Measurements from ENCODE around the gene LGMN.

Gene LGMN

GRCh38 chr14:92731622-92732115, 16.8 kb downstream of the LGMN start:
- TF ChIP-seq CTCF (IDR thresholded peaks at IDR 0.05; ENCODE audit: low read depth, low read length), result no peak
- DNase-seq (ENCODE audit: extremely low read depth, low read depth), result no peak

DNA sequence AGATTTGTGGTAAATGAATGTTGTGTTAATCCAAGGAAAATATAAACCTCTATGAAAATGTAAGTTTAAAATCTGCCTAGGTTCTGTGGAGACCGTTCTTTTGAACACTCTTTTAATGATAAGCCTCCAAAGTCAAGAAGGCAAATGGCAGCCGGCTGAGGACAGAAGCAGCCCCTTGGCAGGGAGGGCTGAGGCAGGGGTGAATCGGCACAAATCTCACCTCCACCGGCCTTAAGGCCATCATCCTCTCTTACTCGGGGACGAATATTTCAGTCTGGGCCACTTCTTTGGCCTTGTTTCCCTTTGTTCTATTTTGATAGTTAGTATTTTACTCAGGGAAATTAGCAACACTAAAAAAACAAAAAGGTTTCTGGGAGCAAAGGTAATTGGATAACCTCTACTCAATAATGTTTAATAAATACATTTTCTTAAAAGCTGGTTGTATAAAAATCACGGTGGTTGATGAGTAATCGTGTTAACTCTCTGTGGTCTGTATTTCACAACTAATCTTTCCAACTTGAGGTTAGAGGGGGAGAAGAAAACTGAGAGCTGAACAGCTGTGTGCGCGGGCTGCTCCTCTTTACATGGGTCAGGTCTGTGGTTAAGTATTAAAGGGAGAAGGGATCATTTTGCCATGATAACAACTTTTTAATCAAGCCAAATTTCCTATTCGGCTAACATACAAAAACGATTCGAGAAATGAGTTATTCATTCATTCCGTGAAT, 18.6 kb downstream of the LGMN start:
- TF ChIP-seq CTCF (IDR thresholded peaks at IDR 0.05; ENCODE audit: low read depth, low read length), result no peak
- peak; percentile 59 for DNase-seq (ENCODE audit: extremely low read depth, low read depth)

DNA sequence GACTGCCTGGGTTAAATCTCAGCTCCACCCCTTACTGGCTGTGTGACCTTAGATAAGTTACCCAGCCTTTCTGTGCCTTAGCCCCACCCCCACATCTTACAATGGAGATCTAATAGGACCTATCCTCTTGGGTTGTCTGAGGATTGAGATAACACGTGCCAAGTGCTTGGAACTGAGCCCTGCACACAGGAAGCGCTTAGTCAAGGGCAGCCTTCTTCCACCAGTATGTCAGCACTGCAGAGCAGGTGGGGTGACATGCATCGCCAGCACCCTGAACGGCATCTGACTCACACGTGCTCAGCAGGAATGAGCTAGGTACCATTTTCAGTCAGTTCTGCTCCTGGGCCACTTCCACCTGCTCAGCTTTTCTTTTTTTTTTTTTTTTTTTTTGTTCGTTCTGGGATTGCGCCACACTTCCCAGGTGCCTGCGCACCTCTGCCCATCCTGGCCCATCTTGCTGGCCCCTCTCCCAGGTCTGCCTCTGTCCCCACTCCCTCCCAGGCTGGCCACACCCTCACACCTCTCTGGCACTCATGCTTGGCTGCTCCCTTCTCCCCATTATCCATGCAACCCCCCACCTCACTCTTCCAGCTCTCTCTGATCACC, 19.6 kb downstream of the LGMN start:
- no peak for DNase-seq (ENCODE audit: extremely low read depth, low read depth)
- TF ChIP-seq CTCF (IDR thresholded peaks at IDR 0.05; ENCODE audit: low read depth, low read length), result no peak

DNA sequence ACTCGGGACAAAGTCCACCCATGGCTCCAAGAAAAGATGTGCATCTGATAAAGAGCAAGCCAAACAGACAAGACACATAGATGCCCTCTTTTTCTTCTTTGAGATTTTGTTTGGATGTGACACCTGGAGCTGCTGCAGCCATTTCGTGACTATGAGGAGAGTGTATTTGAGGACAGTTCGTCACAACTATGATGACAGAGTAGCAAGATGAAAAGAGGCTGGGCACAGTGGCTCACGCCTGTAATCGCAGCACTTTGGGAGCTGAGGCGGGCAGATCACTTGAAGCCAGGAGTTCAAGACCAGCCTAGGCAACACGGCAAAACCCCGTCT, 21.5 kb downstream of the LGMN start:
- no peak for TF ChIP-seq CTCF (IDR thresholded peaks at IDR 0.05; ENCODE audit: low read depth, low read length)
- DNase-seq (ENCODE audit: extremely low read depth, low read depth), result no peak

DNA sequence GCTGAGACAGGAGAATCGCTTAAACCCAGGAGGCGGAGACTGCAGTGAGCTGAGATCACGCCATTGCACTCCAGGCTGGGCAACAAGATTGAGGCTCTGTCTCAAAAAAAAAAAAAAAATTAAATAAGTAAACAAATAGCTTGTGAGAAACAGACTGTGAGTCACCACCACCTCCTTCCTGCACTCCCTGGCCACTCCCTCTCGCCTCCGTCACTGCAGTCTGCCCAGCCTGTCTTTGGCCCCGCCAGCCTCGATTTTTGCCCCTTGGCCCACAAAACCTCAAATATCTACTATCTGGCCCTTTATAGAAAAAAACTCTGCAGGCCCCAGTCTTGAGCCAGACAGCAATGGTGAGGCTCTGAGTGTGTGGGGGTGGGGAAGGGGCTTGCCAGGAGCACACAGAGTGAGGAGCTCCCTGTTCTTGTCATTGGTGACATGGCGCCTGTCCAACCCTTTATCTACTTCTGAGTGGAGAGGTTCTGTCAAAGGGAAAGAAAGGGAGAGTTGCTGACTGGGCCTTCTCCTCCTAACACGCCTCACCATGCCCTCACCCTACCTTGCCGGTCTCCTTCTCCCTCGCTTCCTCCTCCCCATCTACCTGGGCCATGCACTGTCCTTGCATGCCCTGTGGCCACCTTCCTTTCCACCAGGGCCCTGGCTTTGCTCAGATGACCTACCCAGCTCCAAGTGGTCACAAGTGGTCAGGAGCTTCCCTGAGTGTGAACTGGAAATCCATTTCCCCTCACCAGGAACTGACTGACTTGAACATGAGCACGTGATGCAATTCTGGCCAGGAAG, 22.1 kb downstream of the LGMN start:
- TF ChIP-seq CTCF (IDR thresholded peaks at IDR 0.05; ENCODE audit: low read depth, low read length), result no peak
- DNase-seq (ENCODE audit: extremely low read depth, low read depth), result peak; percentile 61

GRCh38 chr14:92724516-92725340, 23.7 kb downstream of the LGMN start:
- TF ChIP-seq CTCF (IDR thresholded peaks at IDR 0.05; ENCODE audit: low read depth, low read length), result no peak
- DNase-seq (ENCODE audit: extremely low read depth, low read depth), result no peak
